ENCODE measurements around the gene DHRS9. TPM values are rescaled to one million over a fixed set of nuclear protein-coding genes. Genes with fewer than 3 reads are reported as not detected.

DHRS9 gene
- total RNA-seq, 1 donor from 2014 or later = not detected

DNA sequence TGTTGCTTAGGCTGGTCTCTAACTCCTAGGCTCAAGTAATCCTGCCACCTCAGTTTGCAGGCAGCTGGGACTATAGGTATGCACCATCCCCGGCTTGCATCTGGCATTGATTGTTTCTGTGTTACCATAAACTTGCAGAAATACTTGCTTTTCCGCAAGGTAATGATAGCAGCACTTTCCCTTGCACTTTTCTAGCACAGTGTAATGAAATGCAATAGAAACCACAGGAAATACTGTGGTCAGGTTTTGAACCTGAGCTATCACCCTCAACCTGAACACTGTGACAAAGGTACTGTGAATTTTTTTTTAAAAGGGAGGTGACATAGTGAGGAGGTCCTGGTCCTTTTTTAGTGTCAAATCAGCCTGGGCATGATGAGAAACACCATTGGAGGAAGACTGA, 38.3 kb downstream of the DHRS9 start:
- Mint-ChIP-seq H3K4me1 (ENCODE audit: low read depth) (no peaks in the 10 kb centered on the region), H3K27ac (ENCODE audit: unreplicated experiment) (no peak overlapping the region), H3K27me3 (ENCODE audit: low read depth) (peaks cover 23% of the 10 kb centered on the region), H3K4me3 (ENCODE audit: unreplicated experiment) (no peak overlapping the region), H3K9me3 (ENCODE audit: low read depth) (no peaks in the 10 kb centered on the region), H3K36me3 (ENCODE audit: low read depth) (no peaks in the 10 kb centered on the region)
- DNase-seq (ENCODE audit: low spot score) = no peak
- TF ChIP-seq, protein P1, sequence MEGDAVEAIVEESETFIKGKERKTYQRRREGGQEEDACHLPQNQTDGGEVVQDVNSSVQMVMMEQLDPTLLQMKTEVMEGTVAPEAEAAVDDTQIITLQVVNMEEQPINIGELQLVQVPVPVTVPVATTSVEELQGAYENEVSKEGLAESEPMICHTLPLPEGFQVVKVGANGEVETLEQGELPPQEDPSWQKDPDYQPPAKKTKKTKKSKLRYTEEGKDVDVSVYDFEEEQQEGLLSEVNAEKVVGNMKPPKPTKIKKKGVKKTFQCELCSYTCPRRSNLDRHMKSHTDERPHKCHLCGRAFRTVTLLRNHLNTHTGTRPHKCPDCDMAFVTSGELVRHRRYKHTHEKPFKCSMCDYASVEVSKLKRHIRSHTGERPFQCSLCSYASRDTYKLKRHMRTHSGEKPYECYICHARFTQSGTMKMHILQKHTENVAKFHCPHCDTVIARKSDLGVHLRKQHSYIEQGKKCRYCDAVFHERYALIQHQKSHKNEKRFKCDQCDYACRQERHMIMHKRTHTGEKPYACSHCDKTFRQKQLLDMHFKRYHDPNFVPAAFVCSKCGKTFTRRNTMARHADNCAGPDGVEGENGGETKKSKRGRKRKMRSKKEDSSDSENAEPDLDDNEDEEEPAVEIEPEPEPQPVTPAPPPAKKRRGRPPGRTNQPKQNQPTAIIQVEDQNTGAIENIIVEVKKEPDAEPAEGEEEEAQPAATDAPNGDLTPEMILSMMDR (IDR thresholded peaks at IDR 0.05) = no peak

DNA sequence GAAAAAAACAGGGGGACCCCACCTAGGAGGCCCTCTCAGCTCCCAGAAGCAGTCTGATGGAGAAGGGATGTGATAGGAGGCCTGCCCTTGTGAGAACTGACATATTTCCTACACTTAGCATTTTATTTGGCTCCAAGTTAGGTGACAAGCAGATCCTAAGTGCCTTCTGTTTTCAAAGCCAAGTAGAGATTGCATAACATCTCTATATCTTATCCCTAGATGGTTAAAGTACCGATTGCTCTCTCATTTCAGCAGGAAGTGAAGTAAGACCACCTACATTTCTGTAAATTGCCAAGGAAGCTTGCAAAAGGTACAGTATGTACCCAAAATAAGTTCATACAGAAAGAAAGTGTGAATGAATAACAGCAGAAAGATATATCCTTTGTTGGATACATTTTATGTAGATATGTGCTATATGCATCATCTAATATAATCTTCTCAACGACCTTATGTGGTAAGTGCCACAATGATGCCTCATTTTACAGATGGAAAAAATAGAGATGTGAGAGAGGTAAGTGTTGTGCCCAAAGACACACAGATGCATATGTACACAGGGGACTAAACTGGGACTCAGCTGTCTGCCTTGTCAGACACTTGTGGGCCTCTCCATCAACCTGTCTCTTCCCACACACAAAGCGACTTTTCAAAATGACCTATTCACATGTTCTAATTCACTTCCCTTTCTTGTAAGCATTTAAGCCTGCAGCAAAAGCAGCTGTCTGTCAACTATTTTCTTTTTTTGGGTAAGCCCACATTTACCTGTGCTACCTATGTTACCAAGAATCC, 38.9 kb downstream of the DHRS9 start:
- TF ChIP-seq, protein P1 (IDR thresholded peaks at IDR 0.05) = no peak
- Mint-ChIP-seq H3K9me3 (ENCODE audit: low read depth) (no peaks in the 10 kb centered on the region), H3K4me1 (ENCODE audit: low read depth) (no peaks in the 10 kb centered on the region), H3K36me3 (ENCODE audit: low read depth) (no peaks in the 10 kb centered on the region), H3K27ac (ENCODE audit: unreplicated experiment) (no peak overlapping the region), H3K27me3 (ENCODE audit: low read depth) (peaks cover 21% of the 10 kb centered on the region), H3K4me3 (ENCODE audit: unreplicated experiment) (no peak overlapping the region)
- DNase-seq (ENCODE audit: low spot score) = no peak

DNA sequence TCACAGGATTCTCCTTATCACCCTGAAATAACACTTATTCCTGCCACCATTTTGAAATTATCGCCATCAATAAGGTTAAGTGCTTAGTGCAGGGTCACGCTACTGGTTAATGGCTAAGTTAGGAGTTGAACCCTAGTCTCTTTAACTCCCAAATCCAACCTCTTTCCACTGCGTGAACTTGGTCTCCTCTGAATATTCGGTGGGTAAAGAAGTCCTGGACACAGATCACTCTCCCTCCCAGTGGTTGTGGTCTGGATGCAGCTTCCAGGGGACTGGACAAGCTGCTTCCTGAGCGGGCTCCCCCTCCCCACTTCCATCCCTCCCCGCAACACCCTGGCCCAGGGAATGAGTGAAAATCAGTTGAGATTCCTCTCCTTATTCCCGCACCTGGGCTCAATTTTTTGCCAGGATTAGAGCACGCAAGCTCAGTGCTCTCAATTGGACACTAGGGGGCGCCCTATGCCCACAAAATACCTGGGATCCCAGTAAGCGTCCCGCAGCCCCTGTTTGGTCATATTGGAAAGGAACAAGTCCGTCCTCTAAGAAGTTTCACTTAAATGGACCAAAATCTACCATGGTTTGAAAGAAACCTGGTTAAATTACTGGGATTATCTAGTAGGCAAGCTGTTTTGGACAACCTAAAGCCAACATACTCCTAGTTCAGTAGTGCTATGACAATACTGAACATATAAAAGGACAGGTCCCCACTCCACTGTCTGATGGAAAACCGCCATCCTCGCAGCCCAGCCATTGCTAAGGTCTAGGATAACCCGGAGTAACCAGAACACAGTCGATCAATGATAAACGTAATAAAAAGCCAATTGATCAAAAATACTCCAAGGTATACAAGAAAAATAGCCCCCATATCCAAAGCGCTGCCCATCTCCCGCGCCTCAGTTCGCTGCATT, 40.4 kb downstream of the DHRS9 start:
- Mint-ChIP-seq H3K27me3 (ENCODE audit: low read depth) (peaks cover 13% of the 10 kb centered on the region), H3K4me1 (ENCODE audit: low read depth) (no peaks in the 10 kb centered on the region), H3K4me3 (ENCODE audit: unreplicated experiment) (no peak overlapping the region), H3K36me3 (ENCODE audit: low read depth) (no peaks in the 10 kb centered on the region), H3K9me3 (ENCODE audit: low read depth) (no peaks in the 10 kb centered on the region), H3K27ac (ENCODE audit: unreplicated experiment) (no peak overlapping the region)
- TF ChIP-seq, protein P1 (IDR thresholded peaks at IDR 0.05) = peak; percentile 95
- no peak for DNase-seq (ENCODE audit: low spot score)

DNA sequence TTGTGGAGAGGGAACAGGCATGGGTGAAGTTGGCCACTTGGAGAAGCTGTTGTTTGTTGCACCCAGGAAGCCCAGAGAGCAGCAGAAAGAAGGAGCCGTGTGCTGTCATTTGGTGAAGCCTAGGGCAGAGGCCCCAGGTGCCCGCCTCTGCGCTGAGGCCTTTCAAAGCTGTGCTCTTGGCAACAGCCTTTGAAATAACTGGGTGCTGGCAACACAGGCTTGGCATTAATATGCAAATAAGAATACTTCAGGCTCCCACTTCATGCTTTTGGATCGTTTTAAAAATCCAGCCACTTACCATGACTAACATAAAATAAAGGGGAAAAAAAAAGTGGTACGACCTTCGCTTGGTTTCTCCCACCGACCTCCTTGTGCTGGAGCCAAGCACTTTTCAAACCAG, 41.1 kb downstream of the DHRS9 start:
- no peaks in the 10 kb centered on the region for H3K9me3 Mint-ChIP-seq (ENCODE audit: low read depth)

DNA sequence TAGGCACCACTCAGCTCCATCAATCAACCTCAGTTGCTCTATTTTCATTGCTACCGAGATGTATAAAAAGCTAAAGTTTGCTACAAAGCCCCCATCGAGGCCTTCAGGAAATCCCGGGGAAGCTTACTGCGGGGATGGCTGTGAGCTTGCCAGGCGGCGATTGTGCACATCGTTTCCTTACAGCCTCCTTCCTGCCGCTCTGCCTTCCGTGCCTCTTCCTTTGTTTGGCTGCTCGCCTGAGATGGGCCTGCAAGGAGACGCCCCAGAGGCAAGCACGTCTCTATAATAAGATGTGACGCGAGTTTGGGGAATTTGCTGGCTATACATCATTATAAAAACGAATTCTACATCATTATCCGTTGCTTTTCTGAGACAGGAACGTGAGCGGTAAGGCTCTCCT, 41.6 kb downstream of the DHRS9 start:
- no peak overlapping the region for H3K27ac Mint-ChIP-seq (ENCODE audit: unreplicated experiment)

More for the DNA sequence above, 41.1 kb downstream of the DHRS9 start:
- DNase-seq (ENCODE audit: low spot score) = no peak
- Mint-ChIP-seq H3K27me3 (ENCODE audit: low read depth) (peaks cover 13% of the 10 kb centered on the region), H3K4me3 (ENCODE audit: unreplicated experiment) (no peak overlapping the region), H3K36me3 (ENCODE audit: low read depth) (no peaks in the 10 kb centered on the region), H3K4me1 (ENCODE audit: low read depth) (no peaks in the 10 kb centered on the region), H3K27ac (ENCODE audit: unreplicated experiment) (no peak overlapping the region)
- TF ChIP-seq, protein P1 (IDR thresholded peaks at IDR 0.05) = no peak

More for the DNA sequence above, 41.6 kb downstream of the DHRS9 start:
- TF ChIP-seq, protein P1 (IDR thresholded peaks at IDR 0.05) = no peak
- H3K27me3 Mint-ChIP-seq (ENCODE audit: low read depth) = peaks cover 13% of the 10 kb centered on the region
- no peaks in the 10 kb centered on the region for H3K9me3 Mint-ChIP-seq (ENCODE audit: low read depth)
- H3K4me1 Mint-ChIP-seq (ENCODE audit: low read depth) = no peaks in the 10 kb centered on the region
- no peak for DNase-seq (ENCODE audit: low spot score)
- no peak overlapping the region for H3K4me3 Mint-ChIP-seq (ENCODE audit: unreplicated experiment)
- no peaks in the 10 kb centered on the region for H3K36me3 Mint-ChIP-seq (ENCODE audit: low read depth)
